GM18520 (cell line): ENCODE measurements around the gene ISX.
"Not testable (repeated sequence)": the region's sequence is repeated elsewhere in the genome, so short reads cannot be mapped to it uniquely, and the experiment has no call there.

ENCODE experiments used
- ATAC-seq: cut with Tn5 transposase; IDR thresholded peaks from one replicate; pipeline ENCODE4 v1.9.1; 2021; ENCODE audit not compliant: unreplicated experiment

Gene ISX

DNA sequence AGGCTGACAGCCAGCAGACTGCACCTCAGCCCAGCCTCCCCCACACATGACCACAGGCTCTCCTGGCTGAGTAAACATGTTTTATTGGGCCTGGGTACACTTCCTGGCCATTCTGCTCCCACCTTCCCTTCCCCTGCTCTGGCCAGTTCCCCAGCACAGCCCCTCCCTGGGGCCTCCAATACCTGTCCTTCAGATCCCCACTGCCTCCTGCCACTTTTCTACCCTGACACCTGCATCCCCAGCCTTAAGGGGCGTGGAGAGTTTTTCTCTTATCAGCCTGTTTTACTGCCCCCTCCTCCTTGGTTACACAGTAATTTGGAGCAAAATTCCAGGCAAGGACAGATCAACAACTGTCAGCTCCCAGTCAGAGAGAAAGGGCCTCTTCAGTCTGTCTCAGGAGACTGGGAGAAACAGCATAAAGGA is at the start of gene ISX:
TSS of gene ISX (plus strand) at position 363 of the 423 bp plus-strand sequence. CDS start 930 bp downstream, outside the sequence.
- no peak for ATAC-seq

DNA sequence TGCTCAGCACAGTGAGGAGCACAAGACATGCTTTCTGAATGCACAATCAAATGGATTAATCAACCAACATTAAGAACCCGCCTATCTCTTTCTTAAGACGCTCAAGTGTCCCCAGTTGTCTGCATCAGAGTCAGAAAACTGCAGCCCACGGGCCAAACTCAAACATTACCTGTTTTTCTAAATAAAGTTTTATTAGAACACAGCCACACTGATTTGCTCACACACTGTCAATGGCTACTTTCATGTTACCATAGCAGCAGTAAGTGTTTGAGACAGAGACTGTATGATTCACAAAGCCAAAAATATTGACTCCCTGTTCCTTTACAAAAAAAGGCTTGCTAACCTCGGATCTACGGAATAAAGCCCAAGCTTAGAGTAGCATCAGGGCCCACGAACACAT is 49.0 kb upstream of the ISX start:
- ATAC-seq = no peak

GRCh38 chr22:35018995-35019394 is 47.0 kb upstream of the ISX start:
- ATAC-seq = no peak

DNA sequence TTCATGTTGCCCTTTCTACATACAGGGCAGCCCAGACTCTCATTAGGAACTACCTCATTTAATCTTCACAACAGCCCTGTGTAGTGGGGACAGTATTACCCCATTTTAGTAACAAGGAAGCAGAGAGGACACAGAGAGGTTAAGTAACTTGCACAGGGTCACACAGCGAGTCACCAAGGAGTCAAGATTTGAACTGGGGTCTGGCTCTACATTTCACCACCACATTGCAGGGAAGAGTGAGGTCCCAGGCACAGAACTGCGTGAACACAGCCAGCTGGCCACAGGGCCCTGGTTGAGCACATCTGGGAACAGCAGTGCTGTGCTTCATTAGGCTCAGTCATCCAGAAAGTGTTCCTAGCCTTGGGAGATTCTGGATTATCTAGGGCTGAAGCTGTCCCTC is 45.4 kb upstream of the ISX start:
- no peak for ATAC-seq

DNA sequence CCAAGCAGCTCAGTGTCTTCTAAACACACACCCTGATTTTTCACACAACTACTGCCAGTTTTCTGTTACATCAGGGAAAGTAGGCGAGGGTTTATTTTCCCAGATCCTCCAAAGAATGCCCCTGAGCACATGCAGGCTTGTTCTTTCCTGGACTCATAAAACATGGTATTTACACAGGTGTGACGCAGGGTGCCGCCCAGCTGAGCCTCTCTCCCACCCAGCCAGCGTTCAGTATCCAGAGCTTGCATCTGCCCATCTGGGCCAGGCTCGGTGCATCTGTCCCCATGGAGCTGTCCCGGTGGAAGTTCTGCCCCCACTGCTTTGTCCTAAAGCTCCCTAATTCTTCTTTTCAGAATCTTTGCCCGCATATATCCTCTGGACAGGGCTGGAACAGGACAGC is 44.8 kb upstream of the ISX start:
- no peak for ATAC-seq

GRCh38 chr22:35022291-35022690 is 43.7 kb upstream of the ISX start:
- ATAC-seq = no peak

- no peak for ATAC-seq
Observed at GRCh38 chr22:35023692-35024363, 42.1 kb upstream of the ISX start.

DNA sequence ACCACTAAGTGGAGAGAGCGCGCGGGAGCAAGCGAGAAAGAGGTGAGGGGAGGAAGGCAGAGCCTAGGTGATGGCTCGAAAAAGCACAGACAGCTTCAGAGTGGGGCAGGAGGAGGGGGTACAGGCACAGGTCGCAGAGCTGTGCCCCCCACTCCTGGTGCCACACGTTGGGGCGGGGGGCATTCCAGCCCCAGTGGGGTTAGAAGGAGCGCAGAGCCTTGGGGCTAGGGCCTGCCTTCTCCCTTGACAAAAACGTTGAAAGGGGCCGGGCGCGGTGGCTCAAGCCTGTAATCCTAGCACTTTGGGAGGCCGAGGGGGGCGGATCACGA is 41.6 kb upstream of the ISX start:
- no peak for ATAC-seq

- ATAC-seq = not testable (repeated sequence)
Observed at GRCh38 chr22:35030112-35030511, 35.8 kb upstream of the ISX start.

- no peak for ATAC-seq
Observed at GRCh38 chr22:35032571-35032970, 33.4 kb upstream of the ISX start.

GRCh38 chr22:35033635-35034296 is 32.2 kb upstream of the ISX start:
- no peak for ATAC-seq

- no peak for ATAC-seq
Observed at GRCh38 chr22:35034963-35035362, 31.0 kb upstream of the ISX start.

GRCh38 chr22:35037089-35037488 is 28.9 kb upstream of the ISX start:
- ATAC-seq = no peak

DNA sequence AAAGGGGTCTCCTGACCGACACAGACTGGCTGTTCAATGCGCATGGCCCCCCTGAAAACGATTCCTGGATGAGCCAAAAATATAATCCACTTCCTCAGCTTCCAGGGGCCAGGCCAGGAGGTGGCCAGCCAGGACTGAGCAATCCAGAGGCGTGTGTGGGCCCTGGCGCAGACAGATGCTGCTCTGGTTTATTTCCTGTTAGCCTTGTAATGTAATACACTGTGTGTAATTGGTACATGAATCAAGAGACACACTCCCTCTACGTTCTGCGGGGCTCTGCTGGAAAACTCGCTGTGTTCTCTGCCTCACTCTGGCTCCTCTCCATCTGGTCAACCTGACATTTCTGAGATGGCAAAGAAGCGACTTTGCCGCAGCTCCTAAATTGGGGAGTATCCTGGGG is 26.3 kb upstream of the ISX start:
- no peak for ATAC-seq

GRCh38 chr22:35043252-35043933 is 22.6 kb upstream of the ISX start:
- no peak for ATAC-seq

GRCh38 chr22:35043934-35044319 is 22.0 kb upstream of the ISX start:
- ATAC-seq = no peak

GRCh38 chr22:35044607-35045390 is 21.2 kb upstream of the ISX start:
- no peak for ATAC-seq

- no peak for ATAC-seq
Observed at GRCh38 chr22:35045451-35045850, 20.5 kb upstream of the ISX start.

GRCh38 chr22:35046744-35047462 is 19.1 kb upstream of the ISX start:
- no peak for ATAC-seq

- not testable (repeated sequence) for ATAC-seq
Observed at GRCh38 chr22:35050038-35050437, 15.9 kb upstream of the ISX start.

- ATAC-seq = no peak
Observed at GRCh38 chr22:35051013-35051535, 14.9 kb upstream of the ISX start.
